IMR-90 (cell line): Measurements from ENCODE around the gene HTR1E.

Experiments used
- CEBPB ChIP-seq: IDR thresholded peaks from 2 replicates; pipeline ENCODE4 v1.6.1; 2012; ENCODE audit warnings: low read depth, low read length, improper control_type of control experiment
- CTCF ChIP-seq: conservative IDR thresholded peaks from 2 replicates; pipeline ENCODE4 v1.5.1; 2012; ENCODE audit warnings: mild to moderate bottlenecking, low read depth, low read length, improper control_type of control experiment
- ELK1 ChIP-seq: fragments of 150-350 bp; IDR thresholded peaks from 2 replicates; pipeline ENCODE4 v1.6.1; 2016; ENCODE audit warnings: low read depth, mild to moderate bottlenecking, low read length, moderate library complexity, borderline replicate concordance
- MXI1 ChIP-seq: IDR thresholded peaks from 2 replicates; pipeline ENCODE4 v1.6.1; 2012; ENCODE audit warnings: low read depth, mild to moderate bottlenecking, low read length, moderate library complexity, borderline replicate concordance
- NFE2L2 ChIP-seq: fragments of 150-350 bp; IDR thresholded peaks from 2 replicates; pipeline ENCODE4 v1.6.1; 2016; ENCODE audit warnings: low read depth, mild to moderate bottlenecking, low read length
- POLR2A ChIP-seq: IDR thresholded peaks from 2 replicates; pipeline ENCODE4 v1.6.1; 2012; ENCODE audit warnings: mild to moderate bottlenecking, low read depth, low read length
- RAD21 ChIP-seq: IDR thresholded peaks from 2 replicates; pipeline ENCODE4 v1.6.1; 2012; ENCODE audit warnings: low read length, improper control_type of control experiment
- RCOR1 ChIP-seq: IDR thresholded peaks from 2 replicates; pipeline ENCODE4 v1.6.1; 2012; ENCODE audit warnings: mild to moderate bottlenecking, low read length, improper control_type of control experiment; ENCODE audit not compliant: insufficient replicate concordance
- RFX5 ChIP-seq: IDR thresholded peaks from 2 replicates; pipeline ENCODE4 v1.8.0; 2012; ENCODE audit warnings: low read depth, mild to moderate bottlenecking, low read length, moderate library complexity

- no peak for TF ChIP-seq RFX5
- no peak for TF ChIP-seq CTCF
- no peak for TF ChIP-seq POLR2A
- TF ChIP-seq CEBPB, result no peak
- no peak for TF ChIP-seq RCOR1
- TF ChIP-seq NFE2L2, result no peak
- no peak for TF ChIP-seq RAD21
- no peak for TF ChIP-seq MXI1
- TF ChIP-seq ELK1, result no peak
Observed at GRCh38 chr6:87059943-87060342, 122.6 kb downstream of the HTR1E start.
